ENCODE results near the gene TTC31.

DNA sequence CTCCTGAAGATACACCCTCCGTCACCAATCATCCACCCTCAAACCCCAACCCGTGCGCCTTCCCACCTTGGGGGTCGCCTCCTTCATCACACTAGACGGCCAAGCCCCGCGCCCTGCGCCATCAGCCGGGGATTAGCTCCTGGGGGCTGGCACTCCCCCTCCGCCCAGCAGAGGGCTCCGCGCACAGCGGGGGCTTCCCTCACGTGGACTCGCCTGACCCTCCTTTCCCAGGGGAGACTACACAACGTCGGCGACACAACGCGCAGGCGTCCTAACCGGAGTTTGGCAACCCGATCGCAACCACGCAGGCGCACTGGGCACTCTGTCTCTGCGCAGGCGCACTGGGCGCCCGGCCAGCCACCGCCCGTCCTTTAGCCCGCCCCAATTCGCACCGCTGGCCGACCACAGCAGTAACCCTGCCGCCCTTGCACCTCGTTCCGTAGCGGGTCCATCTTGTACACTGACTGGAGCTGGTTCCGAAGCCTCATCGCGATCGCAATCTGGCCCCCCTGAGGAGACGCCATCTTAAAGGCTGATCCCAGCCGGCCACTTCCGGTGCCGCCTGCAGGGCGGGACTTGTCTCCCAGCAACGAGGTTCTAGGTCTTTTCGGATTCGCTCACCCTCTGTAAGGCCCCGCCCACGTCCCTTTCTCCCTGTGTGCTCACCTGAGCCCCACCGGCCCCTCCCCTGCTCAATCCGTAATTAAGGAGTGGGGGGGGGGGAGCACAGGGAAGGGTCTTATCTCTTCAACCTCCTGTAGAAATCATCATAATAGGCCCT is 24.5 kb downstream of the TTC31 start, which contains the start of gene PCGF1:
- TF ChIP-seq, protein P1, sequence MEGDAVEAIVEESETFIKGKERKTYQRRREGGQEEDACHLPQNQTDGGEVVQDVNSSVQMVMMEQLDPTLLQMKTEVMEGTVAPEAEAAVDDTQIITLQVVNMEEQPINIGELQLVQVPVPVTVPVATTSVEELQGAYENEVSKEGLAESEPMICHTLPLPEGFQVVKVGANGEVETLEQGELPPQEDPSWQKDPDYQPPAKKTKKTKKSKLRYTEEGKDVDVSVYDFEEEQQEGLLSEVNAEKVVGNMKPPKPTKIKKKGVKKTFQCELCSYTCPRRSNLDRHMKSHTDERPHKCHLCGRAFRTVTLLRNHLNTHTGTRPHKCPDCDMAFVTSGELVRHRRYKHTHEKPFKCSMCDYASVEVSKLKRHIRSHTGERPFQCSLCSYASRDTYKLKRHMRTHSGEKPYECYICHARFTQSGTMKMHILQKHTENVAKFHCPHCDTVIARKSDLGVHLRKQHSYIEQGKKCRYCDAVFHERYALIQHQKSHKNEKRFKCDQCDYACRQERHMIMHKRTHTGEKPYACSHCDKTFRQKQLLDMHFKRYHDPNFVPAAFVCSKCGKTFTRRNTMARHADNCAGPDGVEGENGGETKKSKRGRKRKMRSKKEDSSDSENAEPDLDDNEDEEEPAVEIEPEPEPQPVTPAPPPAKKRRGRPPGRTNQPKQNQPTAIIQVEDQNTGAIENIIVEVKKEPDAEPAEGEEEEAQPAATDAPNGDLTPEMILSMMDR (IDR thresholded peaks at IDR 0.05; ENCODE audit: low read depth, low read length, poor library complexity, severe bottlenecking) = peak; percentile 84
- no peak for TF ChIP-seq EZH2phosphoT487 (IDR thresholded peaks at IDR 0.05; ENCODE audit: borderline replicate concordance, low read length)
